HG02759 (cell line): Measurements from ENCODE around the gene TMEM131L.
"Not testable (repeated sequence)": the region's sequence is repeated elsewhere in the genome, so short reads cannot be mapped to it uniquely, and the experiment has no call there.

Source experiments
- ATAC-seq: cut with Tn5 transposase; IDR thresholded peaks from one replicate; pipeline ENCODE4 v1.9.1; 2021; ENCODE audit warnings: mild to moderate bottlenecking, moderate library complexity; ENCODE audit not compliant: unreplicated experiment

Gene TMEM131L

GRCh38 chr4:153643406-153644383, 177.5 kb downstream of the TMEM131L start:
- peak; percentile 84 for ATAC-seq

DNA sequence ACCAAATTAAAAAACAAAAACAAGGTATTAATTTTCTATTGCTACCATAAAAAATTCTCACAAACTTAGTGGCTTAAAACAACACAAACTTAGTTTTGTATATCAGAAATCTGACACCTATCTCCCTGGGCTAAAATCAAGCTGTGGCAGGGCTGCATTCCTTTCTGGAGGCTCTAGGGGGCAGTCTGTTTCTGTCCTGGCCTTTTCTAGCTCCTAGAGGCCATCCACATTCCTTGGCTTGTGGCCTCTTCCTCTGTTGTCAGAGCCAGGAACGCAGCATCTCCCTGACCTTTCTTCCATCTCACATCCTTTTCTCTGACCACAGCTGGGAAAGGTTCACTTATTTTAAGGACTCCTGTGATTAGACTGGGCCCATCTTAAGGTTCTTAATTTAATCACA, 179.0 kb downstream of the TMEM131L start:
- ATAC-seq = no peak

DNA sequence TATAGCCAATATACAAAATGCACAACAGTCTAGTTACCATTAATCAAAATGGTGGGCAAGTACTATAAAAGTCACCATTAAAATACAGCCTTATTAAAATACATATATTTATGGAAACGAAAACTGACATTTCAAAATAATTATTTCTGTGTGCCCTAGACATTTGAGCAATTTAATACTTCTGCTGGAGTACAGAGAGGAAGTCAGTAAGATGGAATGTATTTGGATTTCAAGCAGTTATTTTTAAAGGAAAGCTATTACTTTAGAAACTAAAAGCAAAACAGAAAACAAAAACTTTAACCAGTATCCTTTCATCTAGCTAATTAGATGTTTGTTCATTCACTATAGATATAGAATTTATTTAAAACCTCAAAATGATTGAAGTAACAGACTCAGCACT, 180.1 kb downstream of the TMEM131L start:
- ATAC-seq = no peak

DNA sequence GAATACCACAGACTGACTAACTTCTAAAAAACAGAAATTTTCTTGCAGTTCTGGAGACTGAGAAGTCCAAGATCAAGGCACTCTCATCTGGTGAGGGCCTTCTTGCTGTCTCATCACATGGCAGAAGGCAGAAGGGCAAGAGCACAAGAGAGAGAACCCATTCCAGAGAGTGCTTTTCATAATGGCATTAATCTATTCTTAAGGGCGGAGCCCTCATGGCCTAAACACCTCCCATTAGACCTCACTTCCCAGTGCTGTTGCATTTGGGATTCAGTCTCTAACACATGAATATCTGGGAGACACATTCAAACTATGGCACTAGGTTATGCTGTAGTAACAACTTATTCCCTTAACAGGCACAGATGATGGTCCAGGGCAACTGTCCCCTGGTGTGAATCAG, 180.8 kb downstream of the TMEM131L start:
- no peak for ATAC-seq

- ATAC-seq = no peak
These were observed 181.8 kb downstream of the TMEM131L start for GRCh38 chr4:153647975-153648374.

DNA sequence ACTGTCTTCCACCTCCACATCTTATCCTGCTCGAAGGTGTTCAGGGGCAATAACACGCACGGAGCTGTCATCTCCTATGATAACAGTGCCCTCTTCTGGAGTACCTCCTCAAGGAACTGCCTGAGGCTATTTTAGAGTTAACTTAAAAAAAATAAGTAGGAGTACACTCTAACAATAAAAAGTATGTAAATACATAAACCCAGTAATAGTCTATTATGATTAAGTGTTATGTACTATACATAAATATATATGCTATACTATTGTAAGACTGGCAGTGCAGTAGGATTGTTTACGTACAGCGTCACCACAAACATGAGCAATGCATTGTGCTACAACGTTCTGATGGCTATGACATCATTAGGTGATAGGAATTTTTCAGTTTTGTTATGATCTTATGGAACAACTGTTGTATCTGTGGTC, 183.4 kb downstream of the TMEM131L start:
- ATAC-seq = no peak

DNA sequence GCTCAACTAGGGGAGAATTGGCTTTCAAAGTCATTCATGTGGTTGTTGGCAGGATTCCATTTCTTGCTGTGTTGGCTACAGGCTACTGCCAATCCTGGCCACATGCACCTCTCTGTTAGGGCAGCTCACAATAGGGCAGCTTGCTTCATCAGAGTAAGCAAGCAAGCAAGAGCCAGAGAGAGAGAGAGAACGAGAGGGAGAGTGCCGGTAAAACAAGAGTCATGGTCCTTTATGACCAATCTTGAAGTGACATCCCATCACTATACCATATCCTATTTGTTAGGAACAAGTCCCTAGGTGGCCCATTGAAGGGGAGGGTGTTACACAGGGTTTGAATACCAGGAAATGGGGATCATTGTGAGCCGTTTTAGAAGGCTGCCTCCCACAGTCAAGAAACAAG, 185.0 kb downstream of the TMEM131L start:
- ATAC-seq = no peak

DNA sequence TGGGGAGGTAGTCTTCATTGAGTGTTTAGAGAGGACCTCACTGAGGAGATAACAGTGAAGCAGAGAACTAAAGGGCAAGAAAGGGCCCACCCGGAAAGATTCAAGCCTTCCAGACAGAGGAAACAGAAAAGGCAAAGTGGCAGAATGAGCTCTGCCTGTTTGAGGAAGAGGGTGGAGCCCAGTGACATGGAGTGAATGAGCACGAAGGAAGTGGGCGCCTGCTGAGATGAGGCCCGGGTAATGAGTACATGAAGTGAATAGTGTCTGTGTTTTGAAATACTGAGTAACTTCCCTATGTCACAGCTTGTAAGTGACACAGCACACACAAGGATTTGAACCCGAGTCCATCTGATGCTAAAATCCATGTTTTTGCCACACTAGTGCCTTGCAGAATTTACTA, 185.4 kb downstream of the TMEM131L start:
- ATAC-seq = peak; percentile 59

- no peak for ATAC-seq
These were observed 186.1 kb downstream of the TMEM131L start for GRCh38 chr4:153652051-153652784.

DNA sequence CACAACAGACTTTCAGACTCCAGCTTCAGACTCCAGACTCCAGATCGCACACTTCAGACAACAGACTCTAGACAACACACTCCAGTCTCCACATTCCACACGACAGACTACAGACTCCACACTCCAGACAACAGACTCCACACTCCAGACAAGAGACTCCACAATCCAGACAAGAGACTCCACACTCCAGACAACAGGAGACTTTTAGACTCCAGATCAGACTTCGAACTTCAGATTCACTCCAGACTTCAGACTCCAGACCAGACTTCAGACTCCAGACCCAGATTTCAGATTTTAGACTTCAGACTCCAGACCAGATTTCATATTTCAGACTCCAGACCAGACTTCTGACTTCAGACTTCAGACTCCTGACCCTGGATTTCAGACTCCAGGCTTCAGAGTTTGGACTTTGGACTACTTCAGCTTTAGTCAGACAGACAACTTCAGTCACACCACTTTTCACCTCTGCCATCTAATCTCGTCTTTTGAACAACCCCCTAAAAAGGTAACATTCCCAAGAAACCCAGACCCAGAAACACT, 188.9 kb downstream of the TMEM131L start:
- no peak for ATAC-seq

DNA sequence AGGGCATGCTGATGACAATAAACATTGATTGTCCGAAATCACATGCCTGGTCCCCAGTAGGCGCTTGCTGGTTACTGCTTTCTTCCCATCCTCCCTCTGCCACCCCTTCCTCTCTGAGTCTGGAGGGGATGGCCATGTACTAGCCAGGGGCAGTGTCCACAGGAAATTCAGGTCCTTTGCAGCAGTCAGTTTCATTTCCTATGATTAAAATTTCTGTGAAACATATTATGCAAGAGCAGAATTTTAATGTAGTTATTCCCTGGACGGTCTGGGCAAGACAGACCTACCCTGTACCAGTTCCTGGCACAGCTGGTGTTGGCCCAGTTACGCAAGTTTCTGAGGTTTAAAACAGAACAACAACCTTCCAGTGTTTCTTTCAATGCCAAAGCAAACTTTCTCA, 189.8 kb downstream of the TMEM131L start:
- ATAC-seq = no peak

DNA sequence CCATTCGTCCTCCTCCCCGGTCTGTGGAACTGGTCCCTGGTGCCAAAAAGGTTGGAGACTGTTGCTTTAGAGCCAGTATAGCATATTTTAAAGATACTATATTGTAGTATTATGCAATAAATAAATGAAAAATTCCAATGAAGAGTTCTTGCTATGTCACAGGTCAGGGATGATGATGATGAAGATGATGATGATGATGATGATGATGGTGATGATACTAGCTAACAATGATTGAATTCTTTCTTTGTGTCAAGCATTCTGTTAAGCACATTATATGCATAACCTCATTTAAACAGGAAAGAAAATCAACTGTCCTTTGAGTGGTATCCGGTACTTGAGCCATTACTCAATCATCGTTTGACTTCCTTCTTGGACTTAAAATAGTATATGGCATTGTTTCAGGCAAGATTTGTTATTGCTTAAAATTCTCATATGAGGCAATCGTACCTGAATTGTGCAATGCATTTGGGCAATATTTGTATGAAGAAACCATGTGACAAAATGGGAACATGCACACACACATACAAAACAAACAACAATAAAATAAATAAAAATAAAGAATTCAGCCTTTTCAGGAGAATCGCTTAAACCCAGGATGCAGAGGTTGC, 195.2 kb downstream of the TMEM131L start:
- no peak for ATAC-seq

GRCh38 chr4:153661908-153662307, 195.7 kb downstream of the TMEM131L start:
- ATAC-seq = no peak

- no peak for ATAC-seq
These were observed 197.5 kb downstream of the TMEM131L start for GRCh38 chr4:153663667-153664066.

GRCh38 chr4:153666505-153666904, 200.3 kb downstream of the TMEM131L start:
- ATAC-seq = not testable (repeated sequence)

DNA sequence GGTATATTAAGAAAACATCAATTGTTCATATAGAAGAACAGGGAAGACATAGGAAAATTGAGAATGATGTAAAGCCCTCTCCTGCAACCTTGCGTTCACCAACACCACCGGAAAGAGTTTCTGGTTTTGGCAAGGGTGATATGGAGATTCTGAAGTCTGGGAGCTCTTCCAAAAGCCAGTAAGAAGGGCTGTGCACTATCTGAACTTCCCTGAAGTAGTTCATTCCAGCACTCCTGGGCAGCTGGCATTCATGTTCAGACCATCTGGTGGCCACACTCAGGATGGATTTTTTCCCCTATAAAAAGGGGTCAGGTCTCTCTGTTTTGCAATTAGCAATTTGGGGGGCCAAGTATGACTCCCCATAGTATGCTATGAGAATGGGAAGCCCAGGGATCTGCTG, 202.5 kb downstream of the TMEM131L start:
- ATAC-seq = no peak

- ATAC-seq = no peak
These were observed 203.7 kb downstream of the TMEM131L start for GRCh38 chr4:153669838-153670237.

DNA sequence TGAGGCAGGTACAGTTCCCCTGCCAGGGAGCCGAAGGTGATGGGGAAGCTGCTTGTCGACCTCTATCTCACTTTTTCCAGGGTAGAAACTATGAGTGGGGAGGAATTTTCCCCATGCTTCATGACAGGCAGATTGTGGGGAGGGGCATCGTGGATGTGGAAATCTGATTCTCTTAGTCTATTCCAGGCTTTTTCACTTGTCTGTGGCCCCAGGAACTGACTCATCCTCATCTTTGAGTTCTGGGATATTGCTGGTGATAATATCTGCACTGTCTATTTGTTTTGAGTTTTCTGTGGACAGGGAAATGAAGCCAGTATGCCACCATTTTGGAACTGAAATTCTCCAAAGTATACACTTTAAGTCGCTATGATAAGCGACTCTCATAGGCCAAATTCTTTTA, 210.3 kb downstream of the TMEM131L start:
- ATAC-seq = no peak

DNA sequence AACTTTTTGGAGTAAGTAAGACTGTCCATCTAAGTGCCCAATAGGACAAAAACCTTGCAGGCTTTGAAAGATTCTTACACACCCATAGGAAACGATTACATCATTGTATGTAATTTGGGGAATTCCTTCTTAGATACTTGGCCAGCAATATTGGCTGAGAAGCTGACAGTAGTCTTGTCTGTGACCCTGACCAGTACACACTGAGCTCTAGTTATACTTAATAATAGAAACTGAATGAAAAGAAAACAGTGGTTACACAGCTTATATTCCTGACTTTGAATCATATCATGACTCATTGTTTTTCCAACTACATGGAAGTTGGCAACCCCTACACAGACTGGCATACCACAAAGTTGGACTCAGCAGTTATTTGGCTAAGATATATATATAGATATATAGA, 210.8 kb downstream of the TMEM131L start:
- no peak for ATAC-seq

DNA sequence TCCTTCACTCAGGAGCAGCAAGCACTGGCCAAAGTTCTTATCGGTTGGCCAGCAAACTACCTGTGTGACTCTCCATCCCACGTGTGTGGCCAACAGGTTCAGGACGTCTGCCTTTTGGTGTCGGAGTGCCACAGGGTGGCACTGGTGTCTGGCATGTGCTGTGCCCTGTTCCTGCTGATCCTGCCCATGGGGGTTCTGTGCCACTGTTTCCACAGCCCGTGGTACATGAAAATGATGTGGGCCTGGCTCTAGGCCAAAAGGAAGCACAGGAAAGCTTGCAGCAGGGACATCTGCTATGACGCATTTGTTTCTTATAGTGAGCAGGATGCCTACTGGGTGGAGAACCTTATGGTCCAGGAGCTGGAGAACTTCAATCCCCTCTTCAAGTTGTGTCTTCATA, 213.3 kb downstream of the TMEM131L start:
- no peak for ATAC-seq

DNA sequence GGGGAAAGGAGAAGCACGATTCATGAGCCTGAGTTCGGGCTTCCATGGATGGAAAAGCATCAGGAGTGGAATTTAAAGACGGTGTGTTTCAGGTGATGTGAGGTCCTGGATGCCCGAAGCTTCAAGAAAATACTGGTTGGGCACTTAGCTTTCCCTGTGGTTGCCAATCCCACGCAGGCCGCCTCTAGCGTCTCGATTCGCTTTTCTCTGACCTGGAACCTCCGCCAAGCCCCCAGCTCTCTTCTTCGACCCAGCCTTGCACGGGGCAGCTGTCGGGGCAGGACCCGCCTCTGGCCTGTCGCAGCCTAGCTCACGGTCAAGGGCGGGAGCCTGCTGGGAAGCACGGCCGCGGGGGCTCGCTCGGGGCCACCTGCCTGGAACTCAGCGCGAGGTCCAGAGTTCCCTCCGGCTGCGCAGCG, 217.6 kb downstream of the TMEM131L start:
- ATAC-seq = no peak
